HepG2 (cell line): ENCODE results near the gene ARFIP2. TPM values are rescaled to one million over a fixed set of nuclear protein-coding genes. Genes with fewer than 3 reads are reported as not detected.
A peak's percentile ranks its signal among the peaks of the same experiment; 100 is the strongest.

ENCODE experiments used
- CBFB ChIP-seq: sonication (generic); formaldehyde crosslinking; IDR thresholded peaks from 2 replicates; pipeline ENCODE4 v1.4.0; 2020; ENCODE audit warnings: missing genetic modification reagents
- KDM2A ChIP-seq: sonication (generic); formaldehyde crosslinking; IDR thresholded peaks from 2 replicates; pipeline ENCODE4 v1.4.0; 2020; ENCODE audit warnings: low read depth, missing genetic modification reagents, borderline replicate concordance
- KLF15 ChIP-seq: sonication (generic); formaldehyde crosslinking; IDR thresholded peaks from 2 replicates; pipeline ENCODE4 v1.8.1; 2023; ENCODE audit warnings: borderline replicate concordance, mild to moderate bottlenecking, inconsistent platforms, missing genetic modification reagents, mixed read lengths
- MBNL3 ChIP-seq: fragments of 250-450 bp; sonication (Bioruptor Pico); conservative IDR thresholded peaks from 2 replicates; pipeline ENCODE4 v1.8.0; 2022; ENCODE audit warnings: mild to moderate bottlenecking, inconsistent platforms
- MZF1 ChIP-seq: sonication (generic); formaldehyde crosslinking; IDR thresholded peaks from 2 replicates; pipeline ENCODE4 v1.8.1; 2023; ENCODE audit warnings: mild to moderate bottlenecking, missing genetic modification reagents, borderline replicate concordance
- NFATC3 ChIP-seq: sonication (generic); formaldehyde crosslinking; IDR thresholded peaks from 2 replicates; pipeline ENCODE4 v1.5.1; 2020; ENCODE audit warnings: mild to moderate bottlenecking, missing genetic modification reagents
- SMAD3 ChIP-seq: sonication (generic); formaldehyde crosslinking; IDR thresholded peaks from 2 replicates; pipeline ENCODE4 v1.4.0; 2020; ENCODE audit warnings: missing genetic modification reagents
- ZKSCAN5 ChIP-seq: sonication (generic); formaldehyde crosslinking; IDR thresholded peaks from 2 replicates; pipeline ENCODE4 v1.5.1; 2020; ENCODE audit warnings: mild to moderate bottlenecking, missing genetic modification reagents
- ZNF431 ChIP-seq: sonication (generic); formaldehyde crosslinking; IDR thresholded peaks from 2 replicates; pipeline ENCODE4 v1.9.0; 2022; ENCODE audit warnings: missing genetic modification reagents, low read depth, mild to moderate bottlenecking, borderline replicate concordance
- ZNF446 ChIP-seq: sonication (generic); formaldehyde crosslinking; IDR thresholded peaks from 2 replicates; pipeline ENCODE4 v1.5.0; 2020; ENCODE audit warnings: mild to moderate bottlenecking, missing genetic modification reagents
- ZNF460 ChIP-seq: sonication (generic); formaldehyde crosslinking; IDR thresholded peaks from 2 replicates; pipeline ENCODE4 v1.5.1; 2020; ENCODE audit warnings: missing genetic modification reagents, mild to moderate bottlenecking, borderline replicate concordance
- ZNF557 ChIP-seq: sonication (generic); formaldehyde crosslinking; IDR thresholded peaks from 2 replicates; pipeline ENCODE4 v1.4.0; 2020; ENCODE audit warnings: missing genetic modification reagents
- ZNF614 ChIP-seq: IDR thresholded peaks from 2 replicates; pipeline ENCODE4 v1.6.1; 2018; ENCODE audit warnings: missing biosample characterization, missing genetic modification reagents, inconsistent platforms, borderline replicate concordance
- ZNF629 ChIP-seq: sonication (generic); formaldehyde crosslinking; conservative IDR thresholded peaks from 2 replicates; pipeline ENCODE4 v1.5.0; 2020; ENCODE audit warnings: missing genetic modification reagents
- ZNF713 ChIP-seq: sonication (generic); formaldehyde crosslinking; IDR thresholded peaks from 2 replicates; pipeline ENCODE4 v1.4.0; 2020; ENCODE audit warnings: mild to moderate bottlenecking, missing genetic modification reagents
- ZNF839 ChIP-seq: sonication (generic); formaldehyde crosslinking; IDR thresholded peaks from 2 replicates; pipeline ENCODE4 v1.4.0; 2020; ENCODE audit warnings: missing genetic modification reagents, mild to moderate bottlenecking, borderline replicate concordance
- ZSCAN21 ChIP-seq: sonication (generic); formaldehyde crosslinking; IDR thresholded peaks from 2 replicates; pipeline ENCODE4 v1.8.0; 2022; ENCODE audit warnings: mild to moderate bottlenecking, missing genetic modification reagents, moderate library complexity, borderline replicate concordance
- polyA plus RNA-seq, 8 experiments: library from polyadenylated mRNA; depleted of rRNA in 3 of 8; stranded (reverse) in 7 of 8; unstranded in 1 of 8; fragments of >200 nt; fragmentation: Illumina TruSeq in 4 of 8; extraction: Trizol in 4 of 8; gene quantifications; 2 replicates each; pipeline versions ENCODE4 v1.2.1 to v1.2.3, GENCODE V29; 2011 to 2016; ENCODE audit warnings: low read depth in 4 of 8, missing spikeins in 1 of 8, mixed read lengths in 1 of 8; ENCODE audit not compliant: insufficient read depth in 1 of 8
- total RNA-seq, 5 experiments: library from RNA; depleted of rRNA; stranded (reverse); fragments of >200 nt; fragmentation: Illumina TruSeq; extraction: Trizol; gene quantifications; 2 replicates each; pipeline ENCODE4 v1.2.3, GENCODE V29; 2016; ENCODE audit warnings: low read depth in 1 of 5
- TF ChIP-seq, protein P1 (sequence below): sonication (generic); formaldehyde crosslinking; IDR thresholded peaks from 2 replicates; pipeline ENCODE4 v1.5.0; 2020; ENCODE audit warnings: mild to moderate bottlenecking, missing genetic modification reagents, borderline replicate concordance
- TF ChIP-seq, protein P2 (sequence below): sonication (generic); formaldehyde crosslinking; conservative IDR thresholded peaks from 2 replicates; pipeline ENCODE4 v1.4.0; 2020; ENCODE audit warnings: missing genetic modification reagents
- TF ChIP-seq, protein P3 (sequence below): sonication (generic); formaldehyde crosslinking; IDR thresholded peaks from 2 replicates; pipeline ENCODE4 v1.4.0; 2020; ENCODE audit warnings: missing genetic modification reagents, borderline replicate concordance
- TF ChIP-seq, protein P4 (sequence below): sonication (generic); formaldehyde crosslinking; IDR thresholded peaks from 2 replicates; pipeline ENCODE4 v1.8.0; 2022; ENCODE audit warnings: mild to moderate bottlenecking, missing genetic modification reagents, borderline replicate concordance
- TF ChIP-seq, protein P5 (sequence below), 2 experiments: fragments of 450-650 bp in 1 of 2; sonication (generic) in 1 of 2; formaldehyde crosslinking; IDR thresholded peaks; 2 replicates each; pipeline versions ENCODE4 v1.5.0 to v1.8.0; 2020 to 2022; ENCODE audit warnings: mild to moderate bottlenecking in 1 of 2, missing genetic modification reagents in 1 of 2

Gene ARFIP2
- total and polyA plus RNA-seq, 2 of the 13 experiments (the other 11 are each of a cell fraction or from before 2014, with no cell fraction given) = 56.6 to 60.2 TPM

DNA sequence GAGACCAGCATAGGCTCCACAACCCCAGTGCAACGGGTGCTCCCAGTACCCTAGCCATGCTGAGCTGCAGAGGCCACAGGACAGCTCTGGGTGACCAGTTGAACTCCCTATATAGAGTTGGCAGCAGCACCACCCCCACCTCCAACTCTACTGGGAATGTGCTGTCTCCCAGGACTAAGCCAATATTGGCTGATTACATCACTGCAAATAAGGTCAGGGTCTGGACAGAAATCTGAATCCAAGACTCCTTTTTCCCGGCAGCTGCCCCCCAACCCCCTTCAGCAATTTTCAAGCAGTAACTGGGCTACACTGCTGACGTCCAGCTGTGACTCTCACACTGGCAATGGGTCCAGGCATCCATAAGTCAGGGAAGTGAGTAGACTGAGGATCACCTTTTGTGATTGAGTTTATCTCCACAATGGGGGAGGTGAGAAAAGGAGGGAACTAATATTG lies 40.2 kb downstream of the ARFIP2 start, which contains the start of gene HPX (continued):
- TF ChIP-seq ZKSCAN5 (CRISPR knock-in tag) = peak; percentile 82
- TF ChIP-seq, protein P1, sequence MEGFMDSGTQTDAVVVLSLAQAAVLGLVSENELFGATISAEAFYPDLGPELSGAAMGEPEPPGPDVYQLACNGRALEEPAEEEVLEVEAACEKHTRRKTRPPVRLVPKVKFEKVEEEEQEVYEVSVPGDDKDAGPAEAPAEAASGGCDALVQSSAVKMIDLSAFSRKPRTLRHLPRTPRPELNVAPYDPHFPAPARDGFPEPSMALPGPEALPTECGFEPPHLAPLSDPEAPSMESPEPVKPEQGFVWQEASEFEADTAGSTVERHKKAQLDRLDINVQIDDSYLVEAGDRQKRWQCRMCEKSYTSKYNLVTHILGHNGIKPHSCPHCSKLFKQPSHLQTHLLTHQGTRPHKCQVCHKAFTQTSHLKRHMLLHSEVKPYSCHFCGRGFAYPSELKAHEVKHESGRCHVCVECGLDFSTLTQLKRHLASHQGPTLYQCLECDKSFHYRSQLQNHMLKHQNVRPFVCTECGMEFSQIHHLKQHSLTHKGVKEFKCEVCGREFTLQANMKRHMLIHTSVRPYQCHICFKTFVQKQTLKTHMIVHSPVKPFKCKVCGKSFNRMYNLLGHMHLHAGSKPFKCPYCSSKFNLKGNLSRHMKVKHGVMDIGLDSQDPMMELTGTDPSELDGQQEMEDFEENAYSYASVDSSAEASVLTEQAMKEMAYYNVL (CRISPR knock-in tag) = peak; percentile 18; the same call in 1 of the 2 replicates
- TF ChIP-seq, protein P2, sequence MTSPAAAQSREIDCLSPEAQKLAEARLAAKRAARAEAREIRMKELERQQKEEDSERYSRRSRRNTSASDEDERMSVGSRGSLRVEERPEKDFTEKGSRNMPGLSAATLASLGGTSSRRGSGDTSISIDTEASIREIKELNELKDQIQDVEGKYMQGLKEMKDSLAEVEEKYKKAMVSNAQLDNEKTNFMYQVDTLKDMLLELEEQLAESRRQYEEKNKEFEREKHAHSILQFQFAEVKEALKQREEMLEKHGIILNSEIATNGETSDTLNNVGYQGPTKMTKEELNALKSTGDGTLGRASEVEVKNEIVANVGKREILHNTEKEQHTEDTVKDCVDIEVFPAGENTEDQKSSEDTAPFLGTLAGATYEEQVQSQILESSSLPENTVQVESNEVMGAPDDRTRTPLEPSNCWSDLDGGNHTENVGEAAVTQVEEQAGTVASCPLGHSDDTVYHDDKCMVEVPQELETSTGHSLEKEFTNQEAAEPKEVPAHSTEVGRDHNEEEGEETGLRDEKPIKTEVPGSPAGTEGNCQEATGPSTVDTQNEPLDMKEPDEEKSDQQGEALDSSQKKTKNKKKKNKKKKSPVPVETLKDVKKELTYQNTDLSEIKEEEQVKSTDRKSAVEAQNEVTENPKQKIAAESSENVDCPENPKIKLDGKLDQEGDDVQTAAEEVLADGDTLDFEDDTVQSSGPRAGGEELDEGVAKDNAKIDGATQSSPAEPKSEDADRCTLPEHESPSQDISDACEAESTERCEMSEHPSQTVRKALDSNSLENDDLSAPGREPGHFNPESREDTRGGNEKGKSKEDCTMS (CRISPR knock-in tag) = no peak
- TF ChIP-seq, protein P3, sequence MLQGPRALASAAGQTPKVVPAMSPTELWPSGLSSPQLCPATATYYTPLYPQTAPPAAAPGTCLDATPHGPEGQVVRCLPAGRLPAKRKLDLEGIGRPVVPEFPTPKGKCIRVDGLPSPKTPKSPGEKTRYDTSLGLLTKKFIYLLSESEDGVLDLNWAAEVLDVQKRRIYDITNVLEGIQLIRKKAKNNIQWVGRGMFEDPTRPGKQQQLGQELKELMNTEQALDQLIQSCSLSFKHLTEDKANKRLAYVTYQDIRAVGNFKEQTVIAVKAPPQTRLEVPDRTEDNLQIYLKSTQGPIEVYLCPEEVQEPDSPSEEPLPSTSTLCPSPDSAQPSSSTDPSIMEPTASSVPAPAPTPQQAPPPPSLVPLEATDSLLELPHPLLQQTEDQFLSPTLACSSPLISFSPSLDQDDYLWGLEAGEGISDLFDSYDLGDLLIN (CRISPR knock-in tag) = no peak
- TF ChIP-seq ZSCAN21 (CRISPR knock-in tag) = no peak
- TF ChIP-seq ZNF431 (CRISPR knock-in tag) = no peak
- 0 out of 2 replicates have a peak, but pooled peaks have one; percentile 25 for TF ChIP-seq SMAD3 (CRISPR knock-in tag)
- no peak for TF ChIP-seq ZNF839 (CRISPR knock-in tag)
- no peak for TF ChIP-seq ZNF713 (CRISPR knock-in tag)
- TF ChIP-seq, protein P4, sequence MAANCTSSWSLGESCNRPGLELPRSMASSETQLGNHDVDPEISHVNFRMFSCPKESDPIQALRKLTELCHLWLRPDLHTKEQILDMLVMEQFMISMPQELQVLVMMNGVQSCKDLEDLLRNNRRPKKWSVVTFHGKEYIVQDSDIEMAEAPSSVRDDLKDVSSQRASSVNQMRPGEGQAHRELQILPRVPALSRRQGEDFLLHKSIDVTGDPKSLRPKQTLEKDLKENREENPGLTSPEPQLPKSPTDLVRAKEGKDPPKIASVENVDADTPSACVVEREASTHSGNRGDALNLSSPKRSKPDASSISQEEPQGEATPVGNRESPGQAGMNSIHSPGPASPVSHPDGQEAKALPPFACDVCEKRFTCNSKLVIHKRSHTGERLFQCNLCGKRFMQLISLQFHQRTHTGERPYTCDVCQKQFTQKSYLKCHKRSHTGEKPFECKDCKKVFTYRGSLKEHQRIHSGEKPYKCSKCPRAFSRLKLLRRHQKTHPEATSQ (CRISPR knock-in tag) = no peak
- no peak for TF ChIP-seq ZNF614
- TF ChIP-seq ZNF557 = no peak
- no peak for TF ChIP-seq KDM2A
- no peak for TF ChIP-seq MZF1 (CRISPR knock-in tag)
- 0 out of 2 replicates have a peak, but pooled peaks have one; percentile 26 for TF ChIP-seq CBFB (CRISPR knock-in tag)
- peak; percentile 83 for TF ChIP-seq ZNF629
- no peak for TF ChIP-seq MBNL3 (CRISPR knock-in tag)
- TF ChIP-seq, protein P5, sequence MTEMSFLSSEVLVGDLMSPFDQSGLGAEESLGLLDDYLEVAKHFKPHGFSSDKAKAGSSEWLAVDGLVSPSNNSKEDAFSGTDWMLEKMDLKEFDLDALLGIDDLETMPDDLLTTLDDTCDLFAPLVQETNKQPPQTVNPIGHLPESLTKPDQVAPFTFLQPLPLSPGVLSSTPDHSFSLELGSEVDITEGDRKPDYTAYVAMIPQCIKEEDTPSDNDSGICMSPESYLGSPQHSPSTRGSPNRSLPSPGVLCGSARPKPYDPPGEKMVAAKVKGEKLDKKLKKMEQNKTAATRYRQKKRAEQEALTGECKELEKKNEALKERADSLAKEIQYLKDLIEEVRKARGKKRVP (CRISPR knock-in tag; IDR thresholded peaks at IDR 0.05) = peak in 1 of 2 experiments; percentile 75; a peak in 2 of 4 replicates
- TF ChIP-seq NFATC3 (CRISPR knock-in tag) = no peak
- no peak for TF ChIP-seq KLF15 (CRISPR knock-in tag)
- TF ChIP-seq ZNF446 = no peak
- TF ChIP-seq ZNF460 (CRISPR knock-in tag) = no peak
